Heart right ventricle (tissue), 16 donors: ENCODE data around the gene C11orf68. TPM values are rescaled to one million over a fixed set of nuclear protein-coding genes. Genes with fewer than 3 reads are reported as not detected.

Experiments
- ATAC-seq, 8 donors: fragments of 200-7000 bp; cut with Tn5 transposase; one replicate each; pipeline ENCODE4 v1.9.1; 2020; ENCODE audit warnings: mild to moderate bottlenecking in 8 of 8, moderate library complexity in 8 of 8, moderate number of reproducible peaks in 1 of 8
- DNase-seq, 2 donors: peaks; one replicate each; pipeline ENCODE4 v3.0.0-alpha.2; 2020
- H3K27ac ChIP-seq, 10 donors: fragments of 200-600 bp; sonication (generic) in 2 of 10; one replicate each; pipeline versions ENCODE4 v1.5.0 to v1.8.0; 2020 to 2022; ENCODE audit warnings: mild to moderate bottlenecking in 3 of 10
- H3K27me3 ChIP-seq, 7 donors: fragments of 200-600 bp; one replicate each; pipeline ENCODE4 v1.8.0; 2021 to 2022; ENCODE audit warnings: mild to moderate bottlenecking in 2 of 7
- H3K36me3 ChIP-seq, 9 donors: fragments of 200-600 bp; sonication (generic) in 1 of 9; one replicate each; pipeline versions ENCODE4 v1.5.0 to v1.8.0; 2020 to 2022; ENCODE audit warnings: mild to moderate bottlenecking in 2 of 9
- H3K4me1 ChIP-seq, 9 donors: fragments of 200-600 bp; sonication (generic) in 1 of 9; one replicate each; pipeline versions ENCODE4 v1.5.0 to v1.8.0; 2020 to 2022; ENCODE audit warnings: mild to moderate bottlenecking in 4 of 9
- H3K4me3 ChIP-seq, 10 donors: fragments of 200-600 bp; sonication (generic) in 2 of 10; one replicate each; pipeline versions ENCODE4 v1.5.0 to v1.8.0; 2020 to 2022; ENCODE audit warnings: mild to moderate bottlenecking in 7 of 10, moderate library complexity in 2 of 10
- H3K9me3 ChIP-seq, 11 donors: fragments of 200-600 bp in 10 of 11; sonication (generic) in 2 of 11; one replicate each; pipeline versions ENCODE4 v1.5.0 to v1.8.0; 2013 to 2022; ENCODE audit warnings: mild to moderate bottlenecking in 2 of 11, control low read depth in 1 of 11, moderate library complexity in 1 of 11
- CTCF ChIP-seq, 9 donors: fragments of 200-600 bp; sonication (generic) in 2 of 9; IDR thresholded peaks; one replicate each; pipeline versions ENCODE4 v1.5.0 to v1.8.0; 2021 to 2022; ENCODE audit warnings: antibody characterized with exemption in 9 of 9, mild to moderate bottlenecking in 5 of 9, moderate library complexity in 1 of 9
- WGBS, 2 donors: extraction: QIAGEN DNeasy Blood & Tissue Kit; methylation state at CpG; one replicate each; pipeline ENCODE4 v1.1.7; 2013; ENCODE audit warnings: inconsistent platforms in 1 of 2; 5-methylcytosine and 5-hydroxymethylcytosine counted together
- intact Hi-C, 10 donors: fragments of 100-400 bp; cut with DNase I; formaldehyde crosslinking; loops; one replicate each; pipeline versions ENCODE4 v1.11.1 to v1.14.2; 2022
- polyA plus RNA-seq, 2 donors: library from polyadenylated mRNA; stranded (reverse); fragments of 200-250 nt; gene quantifications; one replicate each; pipeline ENCODE4 v1.2.3, GENCODE V29; 2013
- total RNA-seq, 10 donors: library from RNA; stranded (reverse); fragmentation: NEBNext Ultra II Directional in 3 of 10; extraction: Animal tissue kit (Norgen Biotek cat#: 25700) in 3 of 10; gene quantifications; one replicate each; pipeline versions ENCODE4 v1.2.1 to v1.2.4, GENCODE V29; 2021 to 2023
- donor health status: Arrhythmogenic right ventricular cardiomyopathy.
- donor health status: ischemic (EF 13 %, LVEDD 7.1; RV severe dilation, severe dysfunction).
- donor health status: healthy with polysubstance abuse.
- donor health status: DM: no; HTN: yes; CAD: no.
- donor health status: DM: no; HTN: no; CAD: no.
- donor health status: ischemic (EF 25% LVEDD 6.9; RV normal size, moderate dysfunction).
- donor health status: ischemic (EF 25% LVEDD 5.7; RV mildly dilated, moderate dysfunction).
- donor health status: healthy.
- donor health status: DM: yes; HTN: yes; CAD: no.
- donor health status: Ischemic cardiomyopathy.
- donor health status: ischemic (EF 35%, LVEDD 5.7; RV mildly dilated, moderate dysfunction).
- donor health status: nonischemic (EF 11% LVEDD 7.7; RV severe dilation, severe dysfunction).
- donor health status: DM: yes; HTN: yes; CAD: no.
- donor health status: PGD.
- donor health status: ischemic (EF 29% LVEDD 5.4; RV normal size, mild dysfunction).
- donor health status: nonischemic (EF 23%, LVEDD 6.1; RV moderate dilation, normal function).

The C11orf68 gene
- total and polyA plus RNA-seq, 12 donors = 35.7 to 49.2 (median 40.9) TPM

DNA sequence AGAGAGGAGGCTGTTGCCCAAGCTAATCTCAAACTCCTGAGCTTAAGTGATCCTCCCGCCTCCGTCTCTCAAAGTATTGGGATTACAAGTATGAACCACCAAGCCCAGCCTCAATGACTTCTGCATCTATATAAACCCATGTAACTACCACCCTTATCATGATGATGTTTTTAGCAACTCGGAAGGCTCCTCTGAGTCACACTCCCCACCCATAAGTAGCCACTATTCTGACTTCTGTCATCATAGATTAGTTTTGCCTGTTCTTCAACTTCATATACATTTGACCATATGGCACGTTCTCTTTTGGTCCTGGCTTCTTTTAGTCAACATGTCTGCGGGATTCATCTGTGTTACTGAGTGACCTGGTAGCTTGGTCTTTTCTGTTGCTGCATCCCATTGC is 12.3 kb downstream of the C11orf68 start:
- Histone ChIP-seq H3K27me3 (no peaks in the 10 kb centered on the region), H3K4me1 (peaks cover 3 to 8% (median 5%) of the 10 kb centered on the region in 9 donors), H3K27ac (no peak overlapping the region), H3K4me3 (no peak overlapping the region), H3K36me3 (no peaks in the 10 kb centered on the region), H3K9me3 (no peaks in the 10 kb centered on the region)
- ATAC-seq (no peak), DNase-seq (no peak)
- no peak for TF ChIP-seq CTCF (IDR thresholded peaks at IDR 0.05)
- intact Hi-C loops = no loop called here
- WGBS, 2 donors = 83 to 84% methylated on average over 5 of the region's 5 CpGs

DNA sequence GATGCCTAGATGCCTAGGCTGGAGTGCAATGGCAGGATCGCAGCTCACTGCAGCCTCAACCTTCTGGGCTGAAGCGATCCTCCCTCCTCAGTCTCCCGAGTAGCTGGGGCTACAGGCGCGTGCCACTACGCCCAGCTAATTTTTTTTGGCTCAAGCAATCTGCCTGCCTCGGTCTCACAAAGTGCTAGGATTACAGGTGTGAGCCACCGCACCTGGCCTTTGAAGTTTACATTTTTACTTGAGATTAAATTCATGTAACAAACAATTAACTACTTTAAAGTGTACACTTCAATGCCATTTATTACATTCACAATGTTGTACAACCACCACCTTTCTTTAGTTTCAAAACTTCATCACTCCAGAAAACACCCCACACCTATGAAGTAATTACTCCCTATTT is 15.1 kb downstream of the C11orf68 start:
- 81 to 88% methylated on average over 8 of the region's 8 CpGs for WGBS, 2 donors
- intact Hi-C loops = no loop called here

DNA sequence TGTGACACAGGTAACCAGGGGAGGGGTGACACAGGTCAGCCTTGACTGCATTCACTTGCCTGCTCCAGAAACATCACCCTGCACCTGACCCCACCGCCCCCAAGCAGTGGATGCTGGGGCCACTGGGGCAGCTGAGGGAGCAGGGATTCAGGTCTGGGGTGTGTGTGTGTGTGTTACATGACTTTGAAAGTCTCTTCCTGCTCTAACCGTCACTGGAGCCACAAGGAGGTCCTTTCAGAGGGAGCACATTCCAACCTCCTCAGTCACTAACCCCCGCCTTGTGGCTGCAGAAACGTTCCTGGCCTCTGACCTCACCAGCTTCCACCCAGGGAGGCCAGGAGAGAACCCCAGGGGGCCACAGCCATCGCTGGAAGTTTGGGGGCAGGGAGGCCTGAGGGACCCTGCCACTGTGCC is 15.8 kb downstream of the C11orf68 start:
- Histone ChIP-seq H3K27me3 (peaks cover 0 to 9% (median 4%) of the 10 kb centered on the region in 7 donors), H3K4me3 (no peak overlapping the region), H3K36me3 (no peaks in the 10 kb centered on the region), H3K27ac (no peak overlapping the region), H3K4me1 (peaks cover 6 to 25% (median 17%) of the 10 kb centered on the region in 9 donors), H3K9me3 (no peaks in the 10 kb centered on the region)
- intact Hi-C loops = no loop called here
- TF ChIP-seq CTCF (IDR thresholded peaks at IDR 0.05) = no peak
- 31 to 34% methylated on average over 5 of the region's 5 CpGs for WGBS, 2 donors
- DNase-seq (no peak), ATAC-seq (no peak)

More for the DNA sequence above, 15.1 kb downstream of the C11orf68 start:
- H3K9me3 ChIP-seq = no peaks in the 10 kb centered on the region
- no peak for TF ChIP-seq CTCF (IDR thresholded peaks at IDR 0.05)
- no peak overlapping the region for H3K4me3 ChIP-seq
- peaks cover 6 to 21% (median 13%) of the 10 kb centered on the region in 9 donors for H3K4me1 ChIP-seq
- H3K36me3 ChIP-seq = no peaks in the 10 kb centered on the region
- H3K27me3 ChIP-seq = peaks cover 0 to 9% (median 4%) of the 10 kb centered on the region in 7 donors
- DNase-seq = no peak
- no peak for ATAC-seq
- no peak overlapping the region for H3K27ac ChIP-seq

DNA sequence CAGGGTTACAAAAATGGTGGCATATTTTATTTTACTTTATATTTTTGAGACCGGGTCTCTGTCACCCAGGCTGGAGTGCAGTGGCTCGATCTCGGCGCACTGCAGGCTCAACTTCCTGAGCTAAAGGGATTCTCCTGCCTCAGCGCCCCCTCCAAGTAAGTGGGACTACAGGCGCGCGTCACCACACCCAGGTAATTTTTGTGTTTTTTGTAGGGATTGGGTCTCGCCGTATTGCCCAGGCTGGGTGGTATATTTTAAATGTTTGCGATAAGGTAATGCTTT is 18.0 kb downstream of the C11orf68 start:
- H3K9me3 ChIP-seq = no peaks in the 10 kb centered on the region
- H3K36me3 ChIP-seq = peaks cover 0 to 3% (median 0%) of the 10 kb centered on the region in 9 donors
- peak overlapping the region in 7 of 10 donors; percentile 54 to 72 (median 63) for H3K4me3 ChIP-seq
- ATAC-seq (no peak), DNase-seq (no peak)
- intact Hi-C loops = no loop called here
- WGBS, 2 donors = 69 to 73% methylated on average over 11 of the region's 11 CpGs
- peaks cover 6 to 25% (median 17%) of the 10 kb centered on the region in 9 donors for H3K4me1 ChIP-seq
- TF ChIP-seq CTCF (IDR thresholded peaks at IDR 0.05) = no peak
- peaks cover 0 to 9% (median 4%) of the 10 kb centered on the region in 7 donors for H3K27me3 ChIP-seq
- H3K27ac ChIP-seq = peak overlapping the region in 3 of 10 donors; percentile 64 to 93 (median 83)
